HG03342 (cell line): ENCODE data around the gene TMUB1.
A peak's percentile ranks its signal among the peaks of the same experiment; 100 is the strongest.
"Not testable (repeated sequence)": the region's sequence is repeated elsewhere in the genome, so short reads cannot be mapped to it uniquely, and the experiment has no call there.

Experiments used
- ATAC-seq: cut with Tn5 transposase; IDR thresholded peaks from one replicate; pipeline ENCODE4 v1.9.1; 2021; ENCODE audit warnings: mild to moderate bottlenecking, moderate library complexity; ENCODE audit not compliant: unreplicated experiment

TMUB1 gene

GRCh38 chr7:151057506-151057988, 25.7 kb downstream of the TMUB1 start, which contains the start of gene CDK5:
TSS of gene CDK5 (minus strand) at chr7:151057897. CDS start at chr7:151057848, 49 bp downstream.
- ATAC-seq = peak; percentile 11

- no peak for ATAC-seq
Observed at GRCh38 chr7:151056666-151057505, 26.4 kb downstream of the TMUB1 start.

GRCh38 chr7:151056283-151056665, 27.0 kb downstream of the TMUB1 start:
- ATAC-seq = no peak

- no peak for ATAC-seq
Observed at GRCh38 chr7:151053751-151054150, 29.5 kb downstream of the TMUB1 start.

GRCh38 chr7:151053096-151053495, 30.2 kb downstream of the TMUB1 start:
- ATAC-seq = no peak

- no peak for ATAC-seq
Observed at GRCh38 chr7:151051108-151051507, 32.2 kb downstream of the TMUB1 start.

GRCh38 chr7:151048911-151049463, 34.3 kb downstream of the TMUB1 start:
- ATAC-seq = no peak

GRCh38 chr7:151047976-151048815, 35.1 kb downstream of the TMUB1 start, which contains the start of gene ASIC3:
TSS of gene ASIC3 (plus strand) at chr7:151048531. CDS start at chr7:151048886, 355 bp downstream.
- ATAC-seq = no peak

- ATAC-seq = no peak
Observed at GRCh38 chr7:151046603-151047573, 36.4 kb downstream of the TMUB1 start.

GRCh38 chr7:151045967-151046366, 37.3 kb downstream of the TMUB1 start:
- ATAC-seq = no peak

- ATAC-seq = no peak
Observed at GRCh38 chr7:151045262-151045661, 38.0 kb downstream of the TMUB1 start.

GRCh38 chr7:151043959-151044358, 39.3 kb downstream of the TMUB1 start:
- no peak for ATAC-seq

GRCh38 chr7:151043449-151043848, 39.8 kb downstream of the TMUB1 start:
- not testable (repeated sequence) for ATAC-seq

- no peak for ATAC-seq
Observed at GRCh38 chr7:151040616-151041375, 42.5 kb downstream of the TMUB1 start.

- ATAC-seq = no peak
Observed at GRCh38 chr7:151039850-151040548, 43.3 kb downstream of the TMUB1 start.

- no peak for ATAC-seq
Observed at GRCh38 chr7:151038951-151039849, 44.1 kb downstream of the TMUB1 start.

GRCh38 chr7:151035902-151036301, 47.4 kb downstream of the TMUB1 start:
- no peak for ATAC-seq
